Lower leg skin (tissue), 4 donors: ENCODE measurements around the gene MEST. TPM values are rescaled to one million over a fixed set of nuclear protein-coding genes. Genes with fewer than 3 reads are reported as not detected.

ENCODE experiments used
- DNase-seq, 2 donors: peaks; one replicate each; pipeline ENCODE4 v3.0.0-alpha.2; 2019; ENCODE audit warnings: low spot score in 2 of 2
- H3K4me3 ChIP-seq: fragments of 200-600 bp; sonication (generic); 2 replicates; pipeline ENCODE4 v1.5.1; 2017; ENCODE audit warnings: mild to moderate bottlenecking, low read depth; ENCODE audit not compliant: poor library complexity, severe bottlenecking
- CTCF ChIP-seq, 3 donors: fragments of 450-650 bp; IDR thresholded peaks; one replicate each; pipeline ENCODE4 v1.5.1; 2016; ENCODE audit warnings: antibody characterized with exemption in 3 of 3, mild to moderate bottlenecking in 3 of 3, moderate library complexity in 2 of 3
- POLR2A ChIP-seq, 2 donors: fragments of 450-650 bp; IDR thresholded peaks; one replicate each; pipeline ENCODE4 v1.6.1; 2016 to 2017; ENCODE audit warnings: antibody characterized with exemption in 2 of 2, mild to moderate bottlenecking in 1 of 2, moderate library complexity in 1 of 2
- WGBS, 2 donors: methylation state at CpG; one replicate each; pipeline ENCODE4 v1.1.5; 2018; 5-methylcytosine and 5-hydroxymethylcytosine counted together
- intact Hi-C: fragments of 100-400 bp; cut with DNase I; formaldehyde crosslinking; loops from one replicate; pipeline ENCODE4 v1.15.0; 2023; ENCODE audit warnings: low total_unique reads
- total RNA-seq, 4 donors: library from RNA; depleted of rRNA; stranded (reverse); fragments of >200 nt; gene quantifications; one replicate each; pipeline ENCODE4 v1.1.0, GENCODE V29; 2016

MEST gene
- total RNA-seq, 4 donors from 2014 or later, result 0.79 to 6.8 (median 4.9) TPM

- DNase-seq, result no peak
- TF ChIP-seq CTCF (IDR thresholded peaks at IDR 0.05) (no peak), POLR2A (IDR thresholded peaks at IDR 0.05) (no peak)
- intact Hi-C loops, result no loop called here
- WGBS, 2 donors, result 73 to 78% methylated on average over 21 of the region's 21 CpGs
- no peak overlapping the region for H3K4me3 ChIP-seq
Measured at GRCh38 chr7:130490311-130490791, 1.5 kb upstream of the MEST start.

GRCh38 chr7:130490888-130491804 is 739 bp upstream of the MEST start:
- TF ChIP-seq POLR2A (IDR thresholded peaks at IDR 0.05) (no peak), CTCF (IDR thresholded peaks at IDR 0.05) (no peak)
- intact Hi-C loops, result no loop called here
- peak overlapping the region; percentile 5 for H3K4me3 ChIP-seq
- WGBS, 2 donors, result 58 to 71% methylated on average over 50 to 55 of the region's 62 CpGs
- DNase-seq, result no peak

GRCh38 chr7:130492523-130493274 is 814 bp downstream of the MEST start:
- H3K4me3 ChIP-seq, result no peak overlapping the region
- WGBS, 2 donors, result 62 to 73% methylated on average over 50 of the region's 50 CpGs
- no peak for DNase-seq
- intact Hi-C loops, result no loop called here
- TF ChIP-seq POLR2A (IDR thresholded peaks at IDR 0.05), result no peak
- TF ChIP-seq CTCF (IDR thresholded peaks at IDR 0.05), result no peak

- DNase-seq, result no peak
- no peak overlapping the region for H3K4me3 ChIP-seq
- 49 to 53% methylated on average over 13 of the region's 13 CpGs for WGBS, 2 donors
- intact Hi-C loops, result no loop called here
- no peak for TF ChIP-seq POLR2A (IDR thresholded peaks at IDR 0.05)
- TF ChIP-seq CTCF (IDR thresholded peaks at IDR 0.05), result no peak
Measured at GRCh38 chr7:130493275-130493873, 1.5 kb downstream of the MEST start.

GRCh38 chr7:130494431-130494858 is 2.6 kb downstream of the MEST start:
- intact Hi-C loops, result no loop called here
- DNase-seq, result no peak
- TF ChIP-seq POLR2A (IDR thresholded peaks at IDR 0.05), result no peak
- no peak for TF ChIP-seq CTCF (IDR thresholded peaks at IDR 0.05)
- H3K4me3 ChIP-seq, result no peak overlapping the region
- WGBS, 2 donors, result 61 to 64% methylated on average over 2 of the region's 2 CpGs
